Measurements from ENCODE around the gene KLK7.

- TF ChIP-seq, protein P1, sequence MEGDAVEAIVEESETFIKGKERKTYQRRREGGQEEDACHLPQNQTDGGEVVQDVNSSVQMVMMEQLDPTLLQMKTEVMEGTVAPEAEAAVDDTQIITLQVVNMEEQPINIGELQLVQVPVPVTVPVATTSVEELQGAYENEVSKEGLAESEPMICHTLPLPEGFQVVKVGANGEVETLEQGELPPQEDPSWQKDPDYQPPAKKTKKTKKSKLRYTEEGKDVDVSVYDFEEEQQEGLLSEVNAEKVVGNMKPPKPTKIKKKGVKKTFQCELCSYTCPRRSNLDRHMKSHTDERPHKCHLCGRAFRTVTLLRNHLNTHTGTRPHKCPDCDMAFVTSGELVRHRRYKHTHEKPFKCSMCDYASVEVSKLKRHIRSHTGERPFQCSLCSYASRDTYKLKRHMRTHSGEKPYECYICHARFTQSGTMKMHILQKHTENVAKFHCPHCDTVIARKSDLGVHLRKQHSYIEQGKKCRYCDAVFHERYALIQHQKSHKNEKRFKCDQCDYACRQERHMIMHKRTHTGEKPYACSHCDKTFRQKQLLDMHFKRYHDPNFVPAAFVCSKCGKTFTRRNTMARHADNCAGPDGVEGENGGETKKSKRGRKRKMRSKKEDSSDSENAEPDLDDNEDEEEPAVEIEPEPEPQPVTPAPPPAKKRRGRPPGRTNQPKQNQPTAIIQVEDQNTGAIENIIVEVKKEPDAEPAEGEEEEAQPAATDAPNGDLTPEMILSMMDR (IDR thresholded peaks at IDR 0.05) = no peak
- TF ChIP-seq POLR2A (IDR thresholded peaks at IDR 0.05) = no peak
Measured at GRCh38 chr19:50944795-50945194, 38.9 kb downstream of the KLK7 start.

Data from esophagus squamous epithelium (tissue), 4 donors.